GM12878 (cell line): Measurements from ENCODE around the gene GLYAT. TPM values are rescaled to one million over a fixed set of nuclear protein-coding genes. Genes with fewer than 3 reads are reported as not detected.

Experiments
- BCL11A ChIP-seq: IDR thresholded peaks from 2 replicates; pipeline ENCODE4 v1.6.1; 2011; ENCODE audit warnings: low read depth, low read length
- CHD2 ChIP-seq: IDR thresholded peaks from 2 replicates; pipeline ENCODE4 v1.6.1; 2011; ENCODE audit warnings: low read depth, low read length, improper control_type of control experiment, borderline replicate concordance
- IKZF1 ChIP-seq: fragments of 450-650 bp; conservative IDR thresholded peaks from 2 replicates; pipeline ENCODE4 v1.6.1; 2017; ENCODE audit warnings: antibody characterized with exemption, mild to moderate bottlenecking
- RAD51 ChIP-seq: fragments of 450-650 bp; IDR thresholded peaks from 2 replicates; pipeline ENCODE4 v1.6.1; 2016; ENCODE audit warnings: moderate library complexity, mild to moderate bottlenecking, inconsistent platforms
- RFX5 ChIP-seq: IDR thresholded peaks from 2 replicates; pipeline ENCODE4 v1.6.1; 2011; ENCODE audit warnings: low read depth, low read length, improper control_type of control experiment
- TARDBP ChIP-seq: IDR thresholded peaks from 2 replicates; pipeline ENCODE4 v1.6.1; 2016; ENCODE audit warnings: borderline replicate concordance
- polyA plus RNA-seq, 11 experiments: library from polyadenylated mRNA; depleted of rRNA in 4 of 11; unstranded in 6 of 11; stranded (reverse) in 5 of 11; fragments of >200 nt; fragmentation: Nextera tagmentation in 4 of 11; fragmentation: Illumina TruSeq in 1 of 11; extraction: Ambion mirVana in 4 of 11; extraction: Trizol in 1 of 11; gene quantifications; 1 replicate in 1 of 11; 2 replicates in 10 of 11; pipeline versions ENCODE4 v1.2.1 to v1.2.3, GENCODE V29; 2011 to 2016; ENCODE audit warnings: inconsistent platforms in 2 of 11, missing spikeins in 2 of 11, low read depth in 1 of 11
- total RNA-seq, 4 experiments: library from RNA; depleted of rRNA in 3 of 4; stranded (reverse); fragments of >200 nt in 3 of 4; fragmentation: Illumina TruSeq in 1 of 4; extraction: Trizol in 1 of 4; gene quantifications; 2 replicates each; pipeline versions ENCODE4 v1.2.1 to v1.2.3, GENCODE V29; 2013 to 2021
- TF ChIP-seq, protein P1 (sequence below): fragments of 450-650 bp; IDR thresholded peaks from 2 replicates; pipeline ENCODE4 v1.6.1; 2018; ENCODE audit warnings: mild to moderate bottlenecking, low read depth, moderate library complexity; ENCODE audit not compliant: partially characterized antibody
- TF ChIP-seq, protein P2 (sequence below): IDR thresholded peaks from 2 replicates; pipeline ENCODE4 v1.6.1; 2012; ENCODE audit warnings: low read depth, low read length, improper control_type of control experiment
- TF ChIP-seq, protein P3 (sequence below): fragments of 450-650 bp; formaldehyde crosslinking; IDR thresholded peaks from 2 replicates; pipeline ENCODE4 v1.4.0; 2022; ENCODE audit warnings: mild to moderate bottlenecking, moderate library complexity

Gene GLYAT
- total and polyA plus RNA-seq, 10 of the 15 experiments (the other 5 are each of a cell fraction or from before 2014, with no cell fraction given), result 0.18 TPM; not detected in 9

DNA sequence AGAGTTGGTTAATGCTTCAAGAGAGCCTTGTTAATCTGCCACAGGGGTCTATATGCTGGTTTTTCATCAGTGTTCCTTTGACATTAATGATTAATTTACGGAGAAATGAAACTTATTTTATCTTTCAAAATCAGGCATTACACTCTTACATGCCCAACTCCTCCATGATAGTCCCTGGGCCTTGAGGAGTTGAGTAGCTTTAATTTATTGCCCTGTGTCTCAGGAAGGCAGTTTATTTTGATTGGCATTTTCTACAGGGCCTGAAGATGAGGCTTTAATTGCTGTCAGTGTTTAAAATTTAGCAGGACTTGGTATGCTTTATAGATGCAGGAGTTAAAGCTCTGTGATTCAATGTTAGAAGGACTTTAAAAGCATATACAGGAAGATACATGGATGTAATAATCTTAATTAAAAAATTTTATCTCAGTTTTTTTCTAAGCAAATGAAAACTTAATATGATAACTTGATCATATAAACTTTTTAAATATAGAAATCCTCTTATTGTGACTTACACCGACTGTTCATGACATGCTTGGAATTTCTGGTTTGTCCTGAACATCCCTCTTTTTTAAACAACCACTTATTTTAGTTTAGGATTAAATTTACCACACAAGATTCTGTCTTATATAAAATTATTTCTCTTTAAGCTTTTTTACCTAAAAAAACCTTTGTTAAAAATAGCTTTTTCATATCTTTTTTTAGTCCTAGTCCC, 12.2 kb downstream of the GLYAT start (continued):
- TF ChIP-seq, protein P1, sequence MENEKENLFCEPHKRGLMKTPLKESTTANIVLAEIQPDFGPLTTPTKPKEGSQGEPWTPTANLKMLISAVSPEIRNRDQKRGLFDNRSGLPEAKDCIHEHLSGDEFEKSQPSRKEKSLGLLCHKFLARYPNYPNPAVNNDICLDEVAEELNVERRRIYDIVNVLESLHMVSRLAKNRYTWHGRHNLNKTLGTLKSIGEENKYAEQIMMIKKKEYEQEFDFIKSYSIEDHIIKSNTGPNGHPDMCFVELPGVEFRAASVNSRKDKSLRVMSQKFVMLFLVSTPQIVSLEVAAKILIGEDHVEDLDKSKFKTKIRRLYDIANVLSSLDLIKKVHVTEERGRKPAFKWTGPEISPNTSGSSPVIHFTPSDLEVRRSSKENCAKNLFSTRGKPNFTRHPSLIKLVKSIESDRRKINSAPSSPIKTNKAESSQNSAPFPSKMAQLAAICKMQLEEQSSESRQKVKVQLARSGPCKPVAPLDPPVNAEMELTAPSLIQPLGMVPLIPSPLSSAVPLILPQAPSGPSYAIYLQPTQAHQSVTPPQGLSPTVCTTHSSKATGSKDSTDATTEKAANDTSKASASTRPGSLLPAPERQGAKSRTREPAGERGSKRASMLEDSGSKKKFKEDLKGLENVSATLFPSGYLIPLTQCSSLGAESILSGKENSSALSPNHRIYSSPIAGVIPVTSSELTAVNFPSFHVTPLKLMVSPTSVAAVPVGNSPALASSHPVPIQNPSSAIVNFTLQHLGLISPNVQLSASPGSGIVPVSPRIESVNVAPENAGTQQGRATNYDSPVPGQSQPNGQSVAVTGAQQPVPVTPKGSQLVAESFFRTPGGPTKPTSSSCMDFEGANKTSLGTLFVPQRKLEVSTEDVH, result no peak
- no peak for TF ChIP-seq CHD2
- TF ChIP-seq BCL11A, result no peak
- TF ChIP-seq IKZF1, result no peak
- no peak for TF ChIP-seq RAD51
- TF ChIP-seq, protein P2, sequence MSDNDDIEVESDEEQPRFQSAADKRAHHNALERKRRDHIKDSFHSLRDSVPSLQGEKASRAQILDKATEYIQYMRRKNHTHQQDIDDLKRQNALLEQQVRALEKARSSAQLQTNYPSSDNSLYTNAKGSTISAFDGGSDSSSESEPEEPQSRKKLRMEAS, result no peak
- TF ChIP-seq, protein P3, sequence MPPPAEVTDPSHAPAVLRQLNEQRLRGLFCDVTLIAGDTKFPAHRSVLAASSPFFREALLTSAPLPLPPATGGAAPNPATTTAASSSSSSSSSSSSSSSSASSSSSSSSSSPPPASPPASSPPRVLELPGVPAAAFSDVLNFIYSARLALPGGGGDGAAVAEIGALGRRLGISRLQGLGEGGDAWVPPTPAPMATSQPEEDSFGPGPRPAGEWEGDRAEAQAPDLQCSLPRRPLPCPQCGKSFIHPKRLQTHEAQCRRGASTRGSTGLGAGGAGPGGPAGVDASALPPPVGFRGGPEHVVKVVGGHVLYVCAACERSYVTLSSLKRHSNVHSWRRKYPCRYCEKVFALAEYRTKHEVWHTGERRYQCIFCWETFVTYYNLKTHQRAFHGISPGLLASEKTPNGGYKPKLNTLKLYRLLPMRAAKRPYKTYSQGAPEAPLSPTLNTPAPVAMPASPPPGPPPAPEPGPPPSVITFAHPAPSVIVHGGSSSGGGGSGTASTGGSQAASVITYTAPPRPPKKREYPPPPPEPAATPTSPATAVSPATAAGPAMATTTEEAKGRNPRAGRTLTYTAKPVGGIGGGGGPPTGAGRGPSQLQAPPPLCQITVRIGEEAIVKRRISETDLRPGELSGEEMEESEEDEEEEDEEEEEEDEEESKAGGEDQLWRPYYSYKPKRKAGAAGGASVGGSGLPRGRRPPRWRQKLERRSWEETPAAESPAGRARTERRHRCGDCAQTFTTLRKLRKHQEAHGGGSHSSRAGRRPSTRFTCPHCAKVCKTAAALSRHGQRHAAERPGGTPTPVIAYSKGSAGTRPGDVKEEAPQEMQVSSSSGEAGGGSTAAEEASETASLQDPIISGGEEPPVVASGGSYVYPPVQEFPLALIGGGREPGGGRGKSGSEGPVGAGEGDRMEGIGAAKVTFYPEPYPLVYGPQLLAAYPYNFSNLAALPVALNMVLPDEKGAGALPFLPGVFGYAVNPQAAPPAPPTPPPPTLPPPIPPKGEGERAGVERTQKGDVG, result no peak
- TF ChIP-seq RFX5, result no peak
- no peak for TF ChIP-seq TARDBP
